MM.1S (cell line): ENCODE measurements around the gene SH3RF3.

Experiments used
- DNase-seq: peaks from one replicate; pipeline ENCODE4 v3.0.0-alpha.2; 2015
- H2AFZ ChIP-seq: fragments of 300-600 bp; sonication (generic); 2 replicates; pipeline ENCODE4 v1.6.0; 2016; ENCODE audit warnings: antibody characterized with exemption, low read length
- H3F3A ChIP-seq: fragments of 300-600 bp; sonication (generic); 2 replicates; pipeline ENCODE4 v1.6.1; 2016; ENCODE audit warnings: mild to moderate bottlenecking, antibody characterized with exemption, low read length, moderate library complexity, mixed read lengths; ENCODE audit not compliant: insufficient read depth
- H3K27ac ChIP-seq: fragments of 300-600 bp; sonication (generic); 2 replicates; pipeline ENCODE4 v1.5.1; 2016; ENCODE audit warnings: mild to moderate bottlenecking, low read length
- H3K27me3 ChIP-seq: fragments of 300-600 bp; sonication (generic); replicated peaks from 2 replicates; pipeline ENCODE4 v1.6.0; 2016; ENCODE audit warnings: low read length; ENCODE audit not compliant: insufficient read depth
- H3K36me3 ChIP-seq: fragments of 300-600 bp; sonication (generic); replicated peaks from 2 replicates; pipeline ENCODE4 v1.6.1; 2016; ENCODE audit warnings: mild to moderate bottlenecking, low read length, mixed read lengths; ENCODE audit not compliant: insufficient read depth
- H3K4me1 ChIP-seq: fragments of 300-600 bp; sonication (generic); 2 replicates; pipeline ENCODE4 v1.6.1; 2016; ENCODE audit warnings: low read length, mixed read lengths
- H3K4me2 ChIP-seq: fragments of 300-600 bp; sonication (generic); 2 replicates; pipeline ENCODE4 v1.6.0; 2016; ENCODE audit warnings: low read depth, low read length
- H3K4me3 ChIP-seq: fragments of 300-600 bp; sonication (generic); 2 replicates; pipeline ENCODE4 v1.5.1; 2016; ENCODE audit warnings: low read length, mixed read lengths
- H3K79me2 ChIP-seq: fragments of 300-600 bp; sonication (generic); 2 replicates; pipeline ENCODE4 v1.6.1; 2016; ENCODE audit warnings: mixed run types, low read length, mixed read lengths
- H3K9ac ChIP-seq: fragments of 300-600 bp; sonication (generic); 2 replicates; pipeline ENCODE4 v1.6.1; 2016; ENCODE audit warnings: low read length, mixed read lengths
- H3K9me2 ChIP-seq: fragments of 300-600 bp; sonication (generic); replicated peaks from 2 replicates; pipeline ENCODE4 v1.6.1; 2016; ENCODE audit warnings: mild to moderate bottlenecking, low read length, mixed read lengths; ENCODE audit not compliant: insufficient read depth
- H3K9me3 ChIP-seq: fragments of 300-600 bp; sonication (generic); replicated peaks from 2 replicates; pipeline ENCODE4 v1.6.1; 2016; ENCODE audit warnings: mild to moderate bottlenecking, low read length, mixed read lengths; ENCODE audit not compliant: insufficient read depth
- H4K20me1 ChIP-seq: fragments of 300-600 bp; sonication (generic); 2 replicates; pipeline ENCODE4 v1.6.1; 2016; ENCODE audit warnings: mild to moderate bottlenecking, low read length, moderate library complexity, mixed read lengths; ENCODE audit not compliant: insufficient read depth
- EZH2 ChIP-seq: fragments of 300-600 bp; sonication (generic); optimal IDR thresholded peaks from 2 replicates; pipeline ENCODE3; 2017; ENCODE audit warnings: low read depth, mild to moderate bottlenecking, antibody characterized with exemption, low read length, mixed read lengths
- EZH2phosphoT487 ChIP-seq: fragments of 300-600 bp; sonication (generic); IDR thresholded peaks from 2 replicates; pipeline ENCODE4 v1.6.1; 2018; ENCODE audit warnings: antibody characterized with exemption, low read length
- TF ChIP-seq, protein P1 (sequence below): fragments of 300-600 bp; sonication (generic); IDR thresholded peaks from 2 replicates; pipeline ENCODE4 v1.5.1; 2016; ENCODE audit warnings: antibody characterized with exemption, low read length, mixed read lengths

Gene SH3RF3

DNA sequence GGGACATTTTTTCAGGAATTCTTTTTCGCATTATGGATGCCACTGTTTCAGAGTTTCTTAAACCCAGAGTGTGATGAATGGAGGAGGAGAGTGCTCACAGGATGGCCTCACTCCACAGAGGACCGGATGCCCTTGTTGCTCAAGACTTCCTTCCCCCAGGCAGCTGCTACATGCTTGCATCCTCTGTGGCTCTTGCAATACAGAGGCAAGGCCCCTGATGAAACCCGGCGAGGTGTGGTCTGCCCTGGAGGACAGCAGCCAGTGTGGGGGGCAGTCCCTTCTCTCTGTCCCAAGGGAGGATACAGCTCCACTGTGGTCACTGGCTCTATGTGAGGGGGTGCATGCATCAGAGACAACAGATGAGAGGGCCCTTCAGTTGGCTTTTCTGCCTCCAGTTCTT, 109.6 kb downstream of the SH3RF3 start:
- Histone ChIP-seq H2AFZ (no peak overlapping the region), H3K9me3 (no peaks in the 10 kb centered on the region), H3K36me3 (no peaks in the 10 kb centered on the region), H3K79me2 (peaks cover 98% of the 10 kb centered on the region), H3F3A (no peaks in the 10 kb centered on the region), H3K27me3 (no peaks in the 10 kb centered on the region), H3K9me2 (no peaks in the 10 kb centered on the region), H4K20me1 (no peaks in the 10 kb centered on the region), H3K9ac (no peak overlapping the region), H3K4me1 (peaks cover 57% of the 10 kb centered on the region), H3K4me3 (no peak overlapping the region), H3K4me2 (peak overlapping the region; percentile 22; the same call in 1 of the 2 replicates), H3K27ac (peak overlapping the region; percentile 24; the same call in 1 of the 2 replicates)
- TF ChIP-seq EZH2phosphoT487: no peak
- no peak for TF ChIP-seq EZH2
- TF ChIP-seq, protein P1, sequence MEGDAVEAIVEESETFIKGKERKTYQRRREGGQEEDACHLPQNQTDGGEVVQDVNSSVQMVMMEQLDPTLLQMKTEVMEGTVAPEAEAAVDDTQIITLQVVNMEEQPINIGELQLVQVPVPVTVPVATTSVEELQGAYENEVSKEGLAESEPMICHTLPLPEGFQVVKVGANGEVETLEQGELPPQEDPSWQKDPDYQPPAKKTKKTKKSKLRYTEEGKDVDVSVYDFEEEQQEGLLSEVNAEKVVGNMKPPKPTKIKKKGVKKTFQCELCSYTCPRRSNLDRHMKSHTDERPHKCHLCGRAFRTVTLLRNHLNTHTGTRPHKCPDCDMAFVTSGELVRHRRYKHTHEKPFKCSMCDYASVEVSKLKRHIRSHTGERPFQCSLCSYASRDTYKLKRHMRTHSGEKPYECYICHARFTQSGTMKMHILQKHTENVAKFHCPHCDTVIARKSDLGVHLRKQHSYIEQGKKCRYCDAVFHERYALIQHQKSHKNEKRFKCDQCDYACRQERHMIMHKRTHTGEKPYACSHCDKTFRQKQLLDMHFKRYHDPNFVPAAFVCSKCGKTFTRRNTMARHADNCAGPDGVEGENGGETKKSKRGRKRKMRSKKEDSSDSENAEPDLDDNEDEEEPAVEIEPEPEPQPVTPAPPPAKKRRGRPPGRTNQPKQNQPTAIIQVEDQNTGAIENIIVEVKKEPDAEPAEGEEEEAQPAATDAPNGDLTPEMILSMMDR: no peak
- DNase-seq: peak; percentile 79

DNA sequence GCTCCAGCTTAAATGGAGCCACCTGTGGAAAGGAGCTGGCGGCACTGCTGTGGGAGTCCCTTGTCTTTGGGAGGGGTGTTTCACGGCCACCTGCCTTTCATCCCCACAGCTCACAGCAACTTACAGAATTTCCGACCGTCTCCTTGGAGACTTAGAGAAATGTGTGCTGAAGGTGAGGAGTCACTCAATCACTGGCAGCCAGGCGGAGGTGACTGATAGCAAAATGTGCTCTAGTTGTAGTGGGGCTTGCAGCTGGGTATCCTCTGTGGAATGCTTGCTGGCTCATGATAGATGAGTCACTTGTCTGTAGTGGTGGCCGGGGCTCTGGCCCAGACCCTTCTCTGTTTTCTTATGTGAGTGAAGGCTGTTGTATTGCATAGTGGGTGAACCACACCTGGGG, 110.7 kb downstream of the SH3RF3 start:
- H3K27me3 ChIP-seq: no peaks in the 10 kb centered on the region
- peaks cover 98% of the 10 kb centered on the region for H3K79me2 ChIP-seq
- no peak for DNase-seq
- no peak overlapping the region for H3K9ac ChIP-seq
- no peaks in the 10 kb centered on the region for H3K36me3 ChIP-seq
- peaks cover 59% of the 10 kb centered on the region for H3K4me1 ChIP-seq
- H3K4me3 ChIP-seq: no peak overlapping the region
- peaks cover 2% of the 10 kb centered on the region; the same call in 1 of the 2 replicates for H3F3A ChIP-seq
- no peaks in the 10 kb centered on the region for H4K20me1 ChIP-seq
- no peaks in the 10 kb centered on the region for H3K9me2 ChIP-seq
- H2AFZ ChIP-seq: no peak overlapping the region
- H3K4me2 ChIP-seq: no peak overlapping the region
- H3K9me3 ChIP-seq: no peaks in the 10 kb centered on the region
- no peak overlapping the region for H3K27ac ChIP-seq
- TF ChIP-seq EZH2phosphoT487: no peak
- TF ChIP-seq EZH2: no peak
- TF ChIP-seq, protein P1: no peak

DNA sequence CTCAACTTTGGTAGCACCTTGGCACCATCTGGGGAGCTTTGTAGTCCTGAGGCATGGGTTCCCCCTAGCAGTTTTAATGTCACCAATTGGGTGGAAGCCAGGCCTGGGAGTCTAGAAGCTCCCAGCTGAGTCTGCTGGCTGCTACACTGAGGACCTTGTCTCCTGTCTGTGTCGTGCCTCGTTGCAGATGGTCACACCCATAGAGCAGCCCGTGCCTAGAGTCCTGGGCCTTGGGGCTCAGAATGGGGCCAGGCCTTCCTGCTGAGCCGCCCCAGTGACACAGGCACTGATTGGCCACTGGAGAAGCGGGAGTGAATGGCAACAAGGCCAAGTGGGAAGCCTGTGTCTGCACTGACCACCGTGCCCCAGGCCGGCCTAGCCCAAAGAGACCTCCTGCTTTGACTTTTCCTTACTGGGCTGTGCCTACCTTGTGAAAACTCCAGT, 113.2 kb downstream of the SH3RF3 start:
- no peak for DNase-seq
- no peak for TF ChIP-seq EZH2phosphoT487
- TF ChIP-seq, protein P1: no peak
- TF ChIP-seq EZH2: no peak
- Histone ChIP-seq H2AFZ (no peak overlapping the region), H3K9me2 (no peaks in the 10 kb centered on the region), H3K27ac (no peak overlapping the region), H4K20me1 (no peaks in the 10 kb centered on the region), H3K79me2 (peaks cover 98% of the 10 kb centered on the region), H3K27me3 (no peaks in the 10 kb centered on the region), H3F3A (peaks cover 2% of the 10 kb centered on the region; the same call in 1 of the 2 replicates), H3K9ac (no peak overlapping the region), H3K4me2 (no peak overlapping the region), H3K4me3 (no peak overlapping the region), H3K4me1 (peaks cover 40% of the 10 kb centered on the region), H3K9me3 (no peaks in the 10 kb centered on the region), H3K36me3 (no peaks in the 10 kb centered on the region)
